NCI-H2029 treated with DMSO at 0.1 percent for 48 hours (cell line): ENCODE data around the gene PTPRJ.

Experiments
- DNase-seq: peaks from one replicate; lab custom pipeline; 2025; lab: John Stamatoyannopoulos, UW

Gene PTPRJ

DNA sequence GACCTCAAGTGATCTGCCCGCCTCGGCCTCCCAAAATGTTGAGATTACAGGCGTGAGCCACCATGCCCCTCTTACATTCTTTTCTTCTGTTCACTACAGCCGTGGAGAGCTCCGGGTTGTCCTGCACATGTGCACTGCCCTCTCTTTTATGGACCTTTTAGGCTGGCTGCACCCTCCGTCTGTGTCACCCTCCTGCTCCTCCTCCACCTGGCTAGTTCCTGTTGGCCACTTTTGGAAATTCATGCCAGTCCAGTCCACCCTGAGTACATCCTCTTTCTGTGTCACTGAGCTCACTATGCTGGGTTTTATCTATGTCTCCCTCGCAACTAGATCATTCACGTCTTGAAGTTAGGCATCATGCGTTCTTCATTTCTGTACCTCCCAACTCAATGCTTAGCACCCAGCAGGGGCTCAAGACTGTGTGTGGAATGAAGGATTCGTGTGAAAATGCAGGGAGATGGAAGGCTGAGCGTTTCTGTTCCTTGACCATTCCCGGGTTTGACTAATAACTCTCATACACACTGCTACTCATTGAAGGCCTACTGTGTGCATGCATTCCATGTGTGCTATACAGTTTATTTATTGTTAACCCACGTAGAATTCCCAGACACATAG, 60.6 kb downstream of the PTPRJ start:
- DNase-seq: no peak

- no peak for DNase-seq
These were observed 61.7 kb downstream of the PTPRJ start for GRCh38 chr11:48041877-48042695.

DNA sequence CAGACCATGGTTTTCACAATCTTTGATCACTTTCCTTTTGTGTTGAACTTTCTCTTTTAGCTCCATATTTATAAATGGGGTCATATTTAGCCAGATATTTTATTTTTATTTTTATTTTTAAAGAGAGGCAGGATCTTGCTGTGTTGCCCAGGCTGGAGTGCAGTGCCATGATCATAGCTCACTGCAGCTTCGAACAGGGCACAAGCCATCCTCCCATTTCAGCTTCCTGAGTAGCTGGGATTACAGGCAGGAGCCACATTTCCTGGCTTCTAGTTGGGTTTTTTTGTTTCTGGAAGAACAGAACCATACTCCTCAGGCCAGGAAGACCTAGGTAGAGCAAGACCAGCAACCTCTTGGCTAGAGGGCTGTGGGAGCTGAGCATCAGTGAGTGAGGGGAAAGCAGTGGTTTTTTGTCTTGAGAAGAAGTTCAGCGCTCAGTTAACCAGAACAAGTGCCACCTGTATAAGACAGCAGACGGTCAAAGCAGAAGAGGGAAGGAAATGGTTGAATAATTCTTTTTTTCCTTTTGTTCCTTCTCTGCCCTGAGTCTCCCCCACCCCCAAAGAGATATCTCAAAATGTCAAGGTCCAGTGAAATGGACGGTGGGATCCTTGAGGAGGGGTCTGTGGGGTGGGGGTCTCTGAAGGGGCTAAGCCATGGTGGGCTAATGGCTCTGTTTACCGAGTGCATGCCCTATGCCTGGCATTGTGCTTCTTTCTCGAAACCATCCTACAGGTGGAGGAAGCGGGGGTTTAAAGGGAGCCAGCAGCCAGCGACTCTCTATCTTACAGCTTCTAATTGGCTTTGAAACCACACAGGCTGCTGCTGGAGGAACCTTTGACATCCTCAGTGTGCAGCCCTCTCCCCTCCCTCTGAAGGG, 63.0 kb downstream of the PTPRJ start:
- DNase-seq: no peak

- DNase-seq: no peak
These were observed 63.7 kb downstream of the PTPRJ start for GRCh38 chr11:48043991-48044512.

DNA sequence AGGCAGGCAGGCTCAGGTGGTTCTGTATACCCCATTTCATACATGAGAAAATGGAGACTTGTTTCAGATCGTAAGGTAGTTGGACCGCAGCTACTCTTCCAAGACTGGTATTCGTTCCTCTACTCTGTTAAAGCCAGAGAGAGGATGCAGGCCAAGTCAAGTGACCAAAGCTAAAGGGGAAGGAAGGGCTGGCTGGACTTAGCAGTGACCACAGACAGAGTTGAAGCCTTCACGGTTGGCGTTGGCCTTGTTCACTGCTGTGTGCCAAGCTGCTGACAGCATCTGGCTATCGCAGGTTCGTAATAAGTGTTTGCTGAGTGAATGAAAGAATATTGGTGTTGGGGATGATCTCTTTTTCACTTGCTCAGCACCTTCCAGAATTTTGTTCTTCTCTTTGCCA, 64.2 kb downstream of the PTPRJ start:
- DNase-seq: no peak

DNA sequence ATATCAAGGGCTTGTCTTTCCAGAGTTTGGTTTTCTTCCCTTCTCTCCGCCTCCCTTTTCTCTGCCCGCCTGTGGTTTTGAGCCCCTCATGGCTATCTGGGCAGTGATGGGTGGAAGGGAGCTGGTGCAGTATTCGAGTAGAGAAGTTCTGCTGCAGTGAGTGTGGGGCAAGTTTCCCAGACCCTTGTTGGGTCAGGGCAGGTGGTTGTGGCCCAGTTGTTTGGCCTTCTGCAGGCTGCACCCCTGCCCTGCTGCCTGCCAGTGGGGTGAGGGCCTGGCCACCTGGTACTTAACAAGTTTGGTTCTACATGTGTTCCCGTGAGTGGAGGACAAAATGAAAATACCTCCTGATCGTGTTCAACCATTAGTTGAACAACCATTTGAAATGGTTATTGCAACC, 65.2 kb downstream of the PTPRJ start:
- DNase-seq: no peak

DNA sequence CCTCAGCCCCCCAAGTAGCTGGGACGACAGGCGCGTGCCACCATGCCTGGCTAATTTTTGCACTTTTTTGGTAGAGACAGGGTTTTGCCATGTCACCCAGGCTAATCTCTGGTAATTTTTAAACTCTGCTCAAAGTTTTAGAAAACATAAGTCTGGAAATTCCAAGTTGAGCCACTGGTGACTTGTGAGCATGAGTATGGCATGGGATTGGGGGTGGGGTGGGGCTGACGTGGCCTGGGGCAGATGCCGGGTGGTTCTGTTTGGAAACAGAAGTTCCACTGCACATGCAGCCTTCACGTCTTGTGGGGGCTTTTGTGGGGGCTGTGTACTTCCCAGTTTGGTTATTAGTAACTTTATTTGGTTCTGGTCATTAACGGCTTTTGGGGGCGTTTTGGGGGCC, 67.3 kb downstream of the PTPRJ start:
- DNase-seq: no peak

DNA sequence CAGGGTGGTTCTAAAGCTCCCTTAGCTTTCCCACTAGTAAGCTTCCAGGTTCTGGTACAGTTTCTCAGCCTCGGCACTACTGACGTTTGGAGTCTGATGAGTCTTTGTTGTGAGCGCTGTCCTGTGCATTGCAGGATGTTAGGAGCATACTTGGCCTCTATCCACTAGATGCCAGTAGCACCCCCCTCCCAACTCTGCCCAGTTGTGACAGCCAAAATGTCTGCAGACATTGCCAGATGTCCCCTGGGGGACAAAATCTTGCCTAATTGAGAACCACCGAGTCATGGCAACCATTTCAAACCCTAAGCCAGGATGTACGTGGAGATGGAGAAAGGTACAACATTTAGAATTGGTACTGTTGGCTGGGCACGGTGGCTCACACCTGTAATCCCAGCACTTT, 68.7 kb downstream of the PTPRJ start:
- DNase-seq: no peak

DNA sequence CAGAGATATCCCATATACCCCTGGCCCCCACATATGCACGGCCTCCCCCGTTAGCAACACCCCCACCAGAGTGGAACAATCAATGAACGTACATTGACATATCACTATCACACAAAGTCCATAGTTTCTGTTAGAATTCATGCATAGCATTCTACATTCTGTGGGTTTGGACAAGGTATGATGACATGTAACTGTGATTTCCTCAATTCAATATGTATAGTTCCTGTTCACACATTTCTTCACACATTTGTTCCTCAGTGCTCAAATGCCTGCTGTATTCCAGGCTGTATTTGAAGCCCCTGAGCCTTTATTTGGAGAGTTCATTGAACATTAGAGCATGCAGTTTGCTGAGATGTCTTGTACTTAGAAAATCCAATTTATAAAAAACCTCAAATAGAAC, 69.9 kb downstream of the PTPRJ start:
- no peak for DNase-seq

DNA sequence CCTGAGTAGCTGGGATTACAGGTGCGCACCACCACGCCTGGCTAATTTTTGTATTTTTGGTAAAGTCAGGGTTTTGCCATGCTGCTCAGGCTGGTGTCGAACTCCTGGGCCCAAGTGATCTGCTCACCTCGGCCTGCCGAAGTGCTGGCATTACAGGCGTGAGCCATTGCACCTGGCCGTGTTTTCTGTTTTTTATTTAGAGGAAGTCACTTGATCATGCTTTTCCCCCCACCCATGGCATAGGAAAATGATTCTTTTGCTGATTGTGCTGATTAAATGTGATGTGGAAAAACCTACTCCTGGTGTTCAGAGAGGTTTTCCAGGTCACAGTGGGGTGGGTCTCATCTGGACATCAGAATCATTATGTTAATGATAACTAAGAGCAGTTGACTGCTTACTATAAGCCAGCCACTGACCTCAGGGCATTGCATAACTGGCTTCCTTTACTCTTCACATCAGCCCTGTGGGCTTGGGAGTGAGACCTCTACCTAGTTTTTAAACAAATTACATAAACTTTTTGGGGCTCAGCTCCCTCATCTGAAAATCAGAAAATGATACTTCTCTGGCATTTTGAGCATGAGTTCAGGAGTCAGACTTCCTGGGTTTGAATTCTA, 71.0 kb downstream of the PTPRJ start:
- no peak for DNase-seq

DNA sequence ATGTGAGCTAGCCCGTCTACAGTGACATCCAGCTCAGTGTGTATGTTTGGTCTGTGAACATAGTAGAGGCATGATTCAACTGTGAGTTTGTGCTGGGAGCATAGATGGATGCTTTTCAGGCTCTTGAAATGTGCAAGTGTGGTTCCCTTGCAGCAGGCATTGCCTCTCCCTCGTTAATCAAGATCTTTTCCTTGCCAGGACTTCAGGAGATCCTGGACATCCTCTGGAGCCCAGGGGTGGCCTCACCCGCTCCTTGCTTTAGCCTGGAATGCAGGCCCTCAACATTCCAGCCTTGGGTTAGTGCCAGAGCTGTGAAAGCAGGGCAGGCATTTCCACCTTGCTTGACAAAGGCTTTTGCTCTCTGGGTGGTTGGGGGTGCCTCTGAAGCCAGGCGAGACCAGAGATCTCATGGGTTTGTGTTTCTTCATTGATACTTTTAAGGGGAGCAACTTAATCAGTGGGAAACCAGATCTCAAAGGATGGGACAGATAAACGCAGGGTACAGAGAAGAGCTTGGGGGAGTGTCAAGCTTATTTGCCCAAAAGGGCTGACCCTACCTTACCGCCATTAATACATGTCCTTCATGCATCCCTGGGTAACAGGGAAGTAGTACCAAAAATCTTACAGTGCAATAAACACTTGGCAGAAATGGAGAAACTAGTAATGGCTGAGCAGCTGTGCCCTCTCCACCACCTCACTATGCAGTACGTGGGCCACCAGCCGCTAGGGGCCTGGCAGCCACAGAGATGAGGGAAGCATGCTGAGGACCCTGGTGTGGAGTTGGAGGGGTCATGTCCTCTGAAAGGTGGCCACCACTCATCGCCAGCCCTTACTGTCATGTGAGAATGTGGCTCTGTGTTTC, 72.1 kb downstream of the PTPRJ start:
- no peak for DNase-seq

- no peak for DNase-seq
These were observed 74.6 kb downstream of the PTPRJ start for GRCh38 chr11:48054994-48055291.

DNA sequence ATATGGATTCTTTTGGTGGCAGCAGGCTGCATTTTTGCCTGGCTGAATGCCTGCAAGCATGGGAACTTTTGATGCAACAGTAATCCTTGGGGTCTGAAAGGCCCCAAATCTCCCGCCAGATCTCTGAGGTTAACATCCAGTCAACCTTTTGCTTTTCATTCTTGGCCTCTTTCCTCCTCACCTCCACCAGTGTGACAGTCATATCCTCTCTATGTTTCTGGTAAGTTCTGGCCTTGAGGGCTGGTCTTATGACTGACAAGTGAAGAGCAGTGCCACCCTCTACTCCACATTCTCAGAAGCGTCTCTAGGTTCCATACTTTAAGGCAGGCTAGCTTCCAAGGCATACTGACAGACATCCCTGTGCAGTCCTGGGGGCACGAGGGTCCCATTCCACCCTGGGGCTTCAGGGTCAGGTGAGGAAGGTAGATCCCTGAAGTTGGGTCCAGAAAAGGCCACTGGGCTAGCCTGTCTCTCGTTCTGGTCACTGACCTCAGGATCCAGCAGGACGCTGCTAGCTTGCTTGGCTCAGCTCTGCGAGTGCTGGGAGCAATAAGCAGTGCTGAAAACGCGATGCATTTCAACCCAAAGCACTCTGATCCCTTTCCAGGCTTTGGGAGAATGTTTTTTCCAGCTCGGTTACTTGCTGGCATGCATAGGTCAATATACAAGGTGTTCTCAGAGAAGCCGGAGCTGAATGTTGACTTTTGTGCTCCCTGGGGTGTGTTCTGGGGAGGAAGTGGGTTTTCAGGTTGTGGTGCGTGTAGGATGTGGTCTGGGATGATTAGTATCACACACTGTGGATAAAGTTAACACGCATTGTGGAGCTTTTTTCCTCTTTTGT, 75.2 kb downstream of the PTPRJ start:
- peak; percentile 5 for DNase-seq

- DNase-seq: no peak
These were observed 76.2 kb downstream of the PTPRJ start for GRCh38 chr11:48056325-48057183.

DNA sequence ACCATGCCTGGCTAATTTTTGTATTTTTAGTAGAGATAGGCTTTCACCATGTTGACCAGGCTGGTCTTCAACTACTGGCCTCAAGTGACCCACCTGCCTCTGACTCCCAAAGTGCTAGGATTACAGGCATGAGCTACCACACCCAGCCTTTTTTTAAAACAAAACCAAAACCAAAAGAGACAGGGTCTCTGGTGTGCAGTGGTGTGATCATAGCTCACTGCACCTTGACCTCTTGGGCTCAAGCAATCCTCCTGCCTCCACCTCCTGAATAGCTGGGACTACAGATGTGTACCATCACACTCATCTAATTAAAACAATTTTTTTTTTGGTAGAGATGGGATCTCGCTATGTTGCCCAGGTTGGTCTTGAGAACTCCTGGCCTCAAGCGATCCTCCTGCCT, 77.7 kb downstream of the PTPRJ start:
- no peak for DNase-seq

GRCh38 chr11:48058788-48059187, 78.4 kb downstream of the PTPRJ start:
- no peak for DNase-seq

- DNase-seq: no peak
These were observed 82.3 kb downstream of the PTPRJ start for GRCh38 chr11:48062649-48063048.

DNA sequence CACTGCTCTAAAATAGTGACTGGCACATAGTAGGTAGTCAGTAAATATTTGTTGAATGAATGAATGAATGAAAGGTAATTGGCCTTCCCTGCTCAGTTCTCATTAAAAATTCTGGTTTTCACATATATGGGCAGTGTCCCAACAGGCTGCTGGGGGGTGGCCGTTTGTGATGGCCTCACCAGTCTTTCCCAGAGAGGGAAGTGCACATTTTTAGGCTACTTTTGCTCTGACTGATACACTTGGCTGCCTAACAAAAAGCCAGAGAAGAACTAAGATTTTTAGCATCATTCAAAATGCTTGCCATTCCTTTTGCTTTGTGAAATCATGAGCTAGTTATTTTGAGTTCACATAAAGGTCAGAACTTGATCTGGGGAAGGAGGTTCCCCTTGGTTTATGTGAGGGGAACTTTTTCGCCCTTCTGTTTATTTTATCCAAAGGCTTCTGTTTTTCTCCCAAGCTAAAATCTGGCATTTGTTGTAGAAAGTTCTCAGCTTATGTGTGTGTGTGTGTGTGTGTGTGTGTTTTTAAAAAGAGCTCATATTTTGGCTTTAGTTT, 83.1 kb downstream of the PTPRJ start:
- DNase-seq: no peak

GRCh38 chr11:48064306-48064705, 83.9 kb downstream of the PTPRJ start:
- no peak for DNase-seq
